Medulla oblongata (tissue), 1 donor: Measurements from ENCODE around the gene PIGH.
"Not testable (repeated sequence)": the region's sequence is repeated elsewhere in the genome, so short reads cannot be mapped to it uniquely, and the experiment has no call there.

Experiments used
- DNase-seq: peaks from one replicate; pipeline ENCODE4 v3.0.0-alpha.2; 2015; ENCODE audit errors: extremely low spot score

The PIGH gene, protein sequence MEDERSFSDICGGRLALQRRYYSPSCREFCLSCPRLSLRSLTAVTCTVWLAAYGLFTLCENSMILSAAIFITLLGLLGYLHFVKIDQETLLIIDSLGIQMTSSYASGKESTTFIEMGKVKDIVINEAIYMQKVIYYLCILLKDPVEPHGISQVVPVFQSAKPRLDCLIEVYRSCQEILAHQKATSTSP

DNA sequence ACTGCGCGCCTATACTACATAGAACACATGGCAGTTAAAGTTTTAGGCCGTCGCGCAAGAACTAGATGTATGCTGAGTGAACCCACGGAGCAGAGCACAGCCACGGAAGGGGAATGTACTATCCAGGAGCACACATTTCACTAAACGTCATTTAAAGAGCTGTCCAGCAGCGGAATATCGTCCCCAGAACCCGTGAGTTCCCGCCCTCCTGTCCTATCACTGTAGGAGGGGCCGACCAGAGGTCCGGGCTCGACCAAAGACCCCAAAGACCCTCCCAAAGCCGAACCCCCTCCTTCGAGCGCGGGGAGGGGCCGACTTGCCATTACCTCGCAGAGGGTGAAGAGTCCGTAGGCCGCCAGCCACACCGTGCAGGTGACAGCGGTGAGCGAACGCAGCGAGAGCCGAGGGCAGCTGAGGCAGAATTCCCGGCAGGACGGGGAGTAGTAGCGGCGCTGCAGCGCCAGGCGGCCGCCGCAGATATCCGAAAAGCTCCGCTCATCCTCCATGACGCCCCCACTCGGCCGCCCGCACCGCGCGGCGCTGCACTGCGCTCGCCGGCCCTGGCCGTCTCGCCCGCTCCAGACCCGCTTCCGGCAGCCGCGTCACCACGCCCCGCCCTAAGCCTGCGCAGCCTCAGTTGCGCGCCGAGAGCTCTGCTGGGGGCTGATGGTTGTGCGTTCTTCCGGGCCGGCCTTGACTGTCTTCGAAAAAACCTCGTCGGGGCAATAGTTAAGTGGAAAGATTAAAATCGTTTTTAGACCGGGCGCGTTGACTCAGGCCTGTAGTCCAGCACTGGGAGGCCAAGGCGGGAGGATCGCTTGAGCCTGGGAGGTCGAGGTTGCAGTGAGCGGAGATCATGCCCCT, at the start of gene PIGH:
TSS of gene PIGH (minus strand) at position 571 of the 864 bp plus-strand sequence. CDS start at position 506, 65 bp downstream.
- peak; percentile 92 for DNase-seq

DNA sequence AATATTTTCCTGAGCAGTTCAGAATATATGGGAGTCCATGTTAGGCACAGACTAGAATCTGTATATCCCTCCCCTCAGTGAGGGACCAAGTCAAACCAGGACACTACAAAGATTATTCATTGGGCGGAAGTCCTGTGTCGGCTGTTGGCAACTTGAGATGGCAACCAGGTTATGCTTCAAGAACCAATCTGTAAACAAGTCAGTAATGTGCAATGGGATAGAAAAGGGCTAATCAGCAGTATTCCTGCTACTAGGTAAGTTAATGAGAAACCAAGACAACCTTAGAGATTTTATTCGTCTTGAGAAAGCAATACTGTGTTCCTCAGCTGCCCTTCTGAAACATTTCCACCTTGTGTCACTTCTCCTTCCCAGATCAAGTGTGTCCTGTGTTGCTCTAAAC, 46.1 kb upstream of the PIGH start:
- DNase-seq: no peak

DNA sequence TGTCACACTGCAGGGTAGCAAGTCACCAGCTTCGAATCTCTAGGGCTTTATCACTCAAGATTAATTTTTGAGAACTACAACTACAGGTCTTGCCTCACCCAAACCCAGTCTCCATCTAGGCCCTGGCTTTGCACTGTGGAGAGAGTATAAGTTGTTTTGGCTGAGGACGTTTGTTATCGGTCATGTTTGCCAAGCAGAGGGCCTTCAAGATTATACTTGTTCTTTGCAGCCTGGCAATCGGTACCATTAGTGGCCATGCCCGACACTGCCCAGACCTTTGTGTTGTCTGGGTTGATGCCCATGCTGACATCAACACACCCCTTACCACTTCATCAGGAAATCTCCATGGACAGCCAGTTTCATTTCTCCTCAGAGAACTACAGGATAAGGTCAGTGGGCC, 45.3 kb upstream of the PIGH start:
- DNase-seq: no peak

DNA sequence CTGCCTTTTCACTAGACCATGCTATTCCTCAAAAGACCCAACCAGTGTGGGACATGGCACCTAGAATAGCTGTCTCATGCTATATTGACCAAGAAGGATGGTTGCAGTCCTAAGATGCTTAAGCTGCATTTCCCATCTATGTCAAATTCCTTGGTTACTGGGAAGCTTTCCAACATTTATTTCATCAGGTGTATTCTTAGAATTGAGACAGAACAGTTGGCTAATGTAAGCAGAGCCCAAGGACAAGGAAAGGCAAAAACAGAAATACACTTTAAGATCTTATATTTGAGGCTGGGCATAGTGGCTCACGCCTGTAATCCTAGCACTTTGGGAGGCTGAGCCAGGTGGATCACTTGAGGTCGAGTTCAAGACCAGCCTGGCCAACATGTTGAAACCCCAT, 44.4 kb upstream of the PIGH start:
- DNase-seq: no peak

DNA sequence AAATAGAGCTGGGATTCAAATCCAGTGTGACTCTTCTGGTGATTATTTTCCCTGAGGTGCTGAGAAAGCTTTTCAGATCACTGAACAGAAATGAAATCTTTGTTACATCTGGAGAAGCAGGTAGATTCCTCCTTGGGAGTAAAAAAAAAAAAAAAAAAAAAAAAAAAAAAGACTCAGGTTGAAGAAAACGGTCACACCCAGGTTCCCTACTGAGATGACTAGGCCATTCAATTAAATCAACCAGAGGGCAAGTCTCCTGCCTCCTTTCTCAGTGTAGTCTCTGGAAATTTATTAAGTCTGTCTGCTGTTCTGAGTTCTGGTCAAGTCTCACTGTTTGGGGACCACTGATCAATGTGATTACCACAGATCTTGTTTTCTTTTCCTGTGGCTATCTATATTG, 43.6 kb upstream of the PIGH start:
- DNase-seq: no peak

DNA sequence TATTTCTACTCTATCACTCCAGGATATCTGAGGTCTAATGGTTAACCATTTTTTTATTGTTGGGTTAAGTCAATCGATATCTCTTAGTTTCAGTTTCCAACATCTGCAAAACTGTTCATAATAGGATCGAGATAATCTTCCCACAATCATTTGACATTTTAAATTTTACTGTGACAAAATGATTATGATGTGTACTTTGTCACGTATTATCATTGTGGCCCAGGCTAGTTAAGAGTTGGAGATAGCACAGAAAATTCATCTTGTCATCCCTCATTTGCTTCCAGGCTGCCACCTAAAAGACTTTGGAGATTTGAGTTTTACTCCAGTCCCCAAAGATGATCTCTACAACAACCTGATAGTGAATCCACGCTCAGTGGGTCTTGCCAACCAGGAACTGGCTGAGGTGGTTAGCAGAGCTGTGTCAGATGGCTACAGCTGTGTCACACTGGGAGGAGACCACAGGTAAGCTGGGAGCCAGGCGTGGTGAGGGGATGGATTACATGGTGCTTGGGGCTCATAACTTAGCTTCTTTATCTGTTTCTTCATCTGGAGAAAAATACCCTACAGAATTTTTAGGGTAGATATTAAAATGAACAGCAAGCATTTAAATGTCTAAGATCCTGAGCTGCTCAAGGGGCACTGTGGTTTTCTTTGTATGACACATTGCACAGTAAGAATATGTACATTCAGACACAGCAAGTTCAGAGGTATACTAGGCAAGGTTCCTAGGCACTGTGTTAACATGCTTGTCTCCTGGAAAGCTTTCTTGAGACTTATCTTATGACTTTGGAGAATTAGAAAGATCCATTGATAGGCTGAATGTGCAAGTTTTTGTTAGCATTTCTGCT, 42.1 kb upstream of the PIGH start:
- no peak for DNase-seq

DNA sequence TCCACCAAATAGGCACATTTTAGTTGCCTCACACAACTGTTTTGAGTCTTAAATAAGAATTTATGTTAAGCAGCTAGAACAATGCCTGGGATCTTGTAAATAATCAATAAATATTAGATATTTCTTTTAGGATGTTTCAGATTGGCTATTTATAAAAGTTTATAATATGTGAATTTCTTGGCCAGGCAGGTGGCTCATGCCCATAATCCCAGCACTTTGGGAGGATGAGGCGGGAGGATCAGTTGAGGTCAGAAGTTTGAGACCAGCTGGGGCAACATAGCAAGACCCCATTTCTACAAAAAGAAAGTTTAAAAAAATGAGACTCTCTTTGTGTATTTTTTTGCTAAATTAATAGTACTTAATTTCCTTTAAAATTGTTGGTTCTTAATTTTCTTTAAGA, 41.4 kb upstream of the PIGH start:
- no peak for DNase-seq

DNA sequence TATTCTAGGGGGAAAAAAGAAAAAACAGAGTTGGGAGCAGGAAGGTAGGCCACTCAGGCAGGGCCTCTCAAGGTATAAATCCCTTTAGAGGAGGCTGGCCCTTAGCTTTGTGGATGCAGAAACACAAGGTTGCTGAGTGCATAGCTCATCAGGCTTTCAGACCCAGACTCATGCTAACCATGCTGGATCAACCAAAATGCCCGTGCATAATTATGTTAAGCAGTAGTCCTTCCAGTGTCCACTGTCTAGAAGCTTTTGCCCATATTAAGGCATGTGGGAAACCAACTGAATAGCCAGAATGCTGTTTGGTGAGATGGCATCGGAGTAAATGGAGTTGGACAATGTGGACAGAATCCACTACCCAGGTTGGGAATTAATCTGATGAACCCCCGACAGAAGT, 38.6 kb upstream of the PIGH start:
- DNase-seq: no peak

DNA sequence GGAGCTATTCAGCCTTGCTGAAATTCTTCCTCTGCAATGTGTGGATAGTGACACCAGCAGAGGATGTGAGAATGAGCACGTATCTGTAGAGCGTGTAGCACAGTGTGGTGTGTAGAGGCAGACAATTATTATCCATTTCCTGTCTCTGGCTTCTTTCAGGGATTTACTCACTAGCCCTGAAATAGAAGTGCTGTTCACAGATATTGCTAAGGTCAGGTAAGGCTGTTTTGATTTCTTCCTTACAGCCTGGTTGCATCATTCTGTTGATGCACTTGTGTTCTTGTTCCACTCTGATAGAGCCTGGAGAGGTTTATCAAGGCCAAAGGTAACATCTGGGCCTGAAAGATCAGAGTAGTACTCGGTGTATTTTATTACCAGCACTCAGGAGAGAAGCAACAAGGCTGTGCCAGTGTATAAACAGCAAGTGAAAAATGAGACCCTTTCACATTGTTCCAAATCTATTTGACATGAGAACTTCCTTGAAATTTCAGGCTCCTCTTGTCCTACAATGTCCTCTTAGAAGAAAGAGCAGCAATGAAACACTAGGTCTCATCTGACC, 36.4 kb upstream of the PIGH start:
- no peak for DNase-seq

DNA sequence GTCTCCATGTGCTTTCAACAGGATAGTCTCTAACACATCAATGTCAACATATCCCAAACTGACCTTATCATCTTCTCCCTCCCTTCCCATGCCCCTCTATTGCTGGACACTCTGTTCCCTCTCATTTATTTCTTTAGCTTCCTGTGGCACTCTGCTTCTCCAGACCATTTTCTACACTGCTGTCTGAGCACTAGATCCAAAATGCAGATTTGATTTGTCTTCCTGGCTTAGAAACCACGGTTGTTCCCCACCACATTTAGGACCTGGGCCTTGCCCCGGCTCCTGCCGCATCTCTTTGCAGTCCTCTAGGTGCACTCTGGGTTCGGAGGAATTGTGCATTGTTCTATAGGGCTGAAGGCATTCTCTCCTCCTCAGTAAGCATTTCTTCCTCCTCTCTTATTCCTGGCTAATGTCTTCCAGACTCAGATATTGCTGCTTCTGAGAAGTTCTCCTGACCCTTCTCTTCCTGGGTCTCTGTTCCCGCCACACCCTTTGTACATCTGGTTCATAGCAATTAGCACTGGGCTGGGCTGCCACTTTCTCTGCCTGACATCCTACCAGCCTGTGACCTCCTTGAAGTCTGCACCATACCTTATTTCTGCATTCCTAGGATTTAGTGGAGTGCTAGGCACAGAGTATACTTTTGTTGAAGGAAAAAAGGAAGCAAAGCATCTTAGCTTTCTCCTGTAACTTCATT, 33.5 kb upstream of the PIGH start:
- no peak for DNase-seq

DNA sequence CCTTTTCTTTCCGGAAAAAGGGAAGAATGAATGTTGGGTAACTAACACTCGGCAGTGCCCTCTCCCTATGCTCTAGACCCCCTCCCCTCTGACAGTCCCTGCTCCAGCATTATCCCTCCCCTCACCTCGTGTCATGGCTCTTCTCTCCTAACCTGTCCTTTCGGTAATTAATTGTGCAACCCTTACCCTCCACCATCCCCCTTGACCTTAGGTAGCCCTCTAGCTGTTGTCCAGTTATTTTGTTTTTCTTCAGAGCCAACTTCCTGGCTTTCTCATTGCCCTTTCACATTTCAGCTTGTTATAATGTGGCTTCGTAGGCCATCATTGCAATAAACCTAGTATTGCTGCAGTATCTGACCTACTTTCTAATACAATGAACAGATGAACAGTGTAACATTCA, 30.9 kb upstream of the PIGH start:
- DNase-seq: no peak

DNA sequence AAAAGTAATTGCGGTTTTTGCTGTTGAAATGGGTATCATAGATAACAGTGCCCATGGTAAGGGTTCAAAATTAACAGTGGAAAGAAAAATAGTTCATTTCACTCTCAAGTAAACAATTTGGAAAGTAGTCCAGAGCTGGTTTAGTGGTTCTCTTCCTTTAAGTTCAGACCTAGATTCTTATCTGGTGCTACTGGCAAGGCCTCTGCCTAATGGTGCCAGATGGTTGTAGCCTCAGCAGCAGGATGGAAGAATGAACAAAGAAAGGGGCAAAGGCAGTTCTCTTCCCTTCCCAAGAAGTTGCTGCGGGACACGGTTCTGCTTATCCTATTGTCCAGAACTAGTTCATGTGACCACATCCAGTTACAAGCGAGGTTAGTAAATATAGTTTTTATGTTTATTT, 30.1 kb upstream of the PIGH start:
- DNase-seq: no peak

DNA sequence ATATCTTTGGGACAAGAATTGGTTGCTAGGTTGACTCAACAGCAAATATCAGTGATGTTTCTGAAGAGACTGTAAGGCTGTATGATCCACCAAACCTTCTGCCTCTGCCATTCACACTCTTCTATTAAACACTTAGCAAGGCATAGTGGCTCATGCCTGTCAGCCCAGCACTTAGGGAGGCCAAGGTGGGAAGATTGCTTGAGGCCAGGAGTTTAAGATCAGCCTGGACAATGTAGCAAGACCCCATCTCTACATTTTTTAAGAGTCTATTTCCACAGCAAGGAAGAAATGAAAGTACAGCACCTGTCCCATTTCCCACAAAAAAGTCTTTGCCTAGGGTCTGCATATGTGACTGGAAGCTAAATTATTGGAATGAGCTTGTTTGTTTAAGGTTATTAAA, 27.5 kb upstream of the PIGH start:
- no peak for DNase-seq

DNA sequence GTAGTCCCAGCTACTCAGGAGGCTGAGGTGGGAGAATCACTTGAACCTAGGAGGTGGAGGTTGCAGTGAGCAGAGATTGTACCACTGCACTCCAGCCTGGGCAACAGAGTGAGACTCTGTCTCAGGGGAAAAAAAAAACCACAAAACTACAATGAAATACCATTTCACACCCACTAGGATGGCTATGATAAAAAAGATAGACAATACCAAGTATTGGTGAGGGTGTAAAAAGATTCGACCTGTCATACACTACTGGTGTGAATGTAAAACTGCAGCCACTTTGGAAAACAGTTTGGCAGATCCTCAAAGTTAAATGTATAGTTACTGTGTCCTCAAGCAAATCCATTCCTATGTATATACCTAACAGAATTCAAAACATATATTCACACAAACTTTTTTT, 26.1 kb upstream of the PIGH start:
- DNase-seq: not testable (repeated sequence)

DNA sequence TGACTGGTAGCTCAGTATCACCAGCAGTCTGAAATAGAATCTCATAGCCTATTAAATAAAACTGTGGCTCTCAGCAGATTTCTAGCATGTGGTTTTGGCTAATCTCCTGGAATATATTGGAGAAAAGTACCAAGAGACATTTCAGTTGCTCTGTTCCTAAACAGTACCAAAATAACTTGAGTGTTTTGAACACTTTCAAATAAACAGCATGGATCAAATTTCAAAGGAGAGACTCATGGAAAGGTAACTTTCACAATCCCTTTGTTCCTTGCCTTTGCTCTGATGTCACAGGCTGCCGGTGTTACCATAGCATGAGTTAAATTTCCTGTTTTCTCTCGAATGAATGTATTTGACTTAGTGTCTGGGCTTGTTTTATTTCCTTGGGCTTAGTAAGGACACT, 23.0 kb upstream of the PIGH start:
- DNase-seq: peak; percentile 13

DNA sequence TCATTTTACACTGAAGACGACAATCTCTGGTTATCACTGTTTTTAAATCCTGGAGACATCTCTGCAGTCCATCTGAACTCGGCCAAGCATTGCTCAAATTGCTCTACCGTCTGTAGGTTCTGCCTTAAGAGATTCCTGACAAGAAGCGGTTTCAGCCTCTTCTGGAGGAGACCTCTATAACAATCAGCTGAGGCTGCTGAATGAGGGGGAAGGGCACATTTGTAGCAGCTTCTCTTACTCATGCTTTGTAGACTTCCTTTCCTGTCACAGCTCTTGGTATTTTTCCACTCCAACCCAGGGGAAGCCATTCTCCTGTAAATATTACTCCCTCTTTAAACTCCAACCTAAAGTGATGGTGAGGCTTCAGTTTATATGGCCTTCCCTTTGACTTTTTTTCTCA, 22.6 kb upstream of the PIGH start:
- DNase-seq: peak; percentile 62

DNA sequence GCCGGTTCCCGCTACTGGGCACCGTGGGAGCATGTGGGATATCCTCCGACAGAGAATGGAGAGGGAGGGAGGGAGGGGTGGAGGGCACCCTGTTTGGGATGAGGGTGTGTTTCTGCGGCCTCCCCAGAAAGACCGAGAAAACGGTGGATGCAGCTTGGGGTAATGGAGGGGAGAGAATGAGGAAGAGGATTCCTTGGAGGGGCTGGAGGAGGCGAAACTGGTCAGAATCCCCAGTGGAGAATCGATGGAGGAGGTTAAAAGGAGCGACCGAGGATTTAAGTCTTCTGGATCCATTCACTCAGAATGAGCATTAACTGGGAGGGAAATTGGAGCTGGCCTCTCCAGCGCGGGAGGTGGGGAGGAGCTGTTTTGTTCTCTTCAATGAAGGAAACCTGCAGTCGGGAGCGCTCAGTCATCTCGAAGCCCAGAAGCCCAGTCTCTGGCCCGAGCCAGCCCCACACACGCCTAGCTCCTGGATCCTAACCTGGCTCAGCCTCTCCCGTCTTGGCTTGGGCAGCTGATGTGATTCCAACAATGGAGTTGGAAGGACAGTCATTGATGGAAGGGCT, 20.2 kb upstream of the PIGH start:
- DNase-seq: peak; percentile 30

DNA sequence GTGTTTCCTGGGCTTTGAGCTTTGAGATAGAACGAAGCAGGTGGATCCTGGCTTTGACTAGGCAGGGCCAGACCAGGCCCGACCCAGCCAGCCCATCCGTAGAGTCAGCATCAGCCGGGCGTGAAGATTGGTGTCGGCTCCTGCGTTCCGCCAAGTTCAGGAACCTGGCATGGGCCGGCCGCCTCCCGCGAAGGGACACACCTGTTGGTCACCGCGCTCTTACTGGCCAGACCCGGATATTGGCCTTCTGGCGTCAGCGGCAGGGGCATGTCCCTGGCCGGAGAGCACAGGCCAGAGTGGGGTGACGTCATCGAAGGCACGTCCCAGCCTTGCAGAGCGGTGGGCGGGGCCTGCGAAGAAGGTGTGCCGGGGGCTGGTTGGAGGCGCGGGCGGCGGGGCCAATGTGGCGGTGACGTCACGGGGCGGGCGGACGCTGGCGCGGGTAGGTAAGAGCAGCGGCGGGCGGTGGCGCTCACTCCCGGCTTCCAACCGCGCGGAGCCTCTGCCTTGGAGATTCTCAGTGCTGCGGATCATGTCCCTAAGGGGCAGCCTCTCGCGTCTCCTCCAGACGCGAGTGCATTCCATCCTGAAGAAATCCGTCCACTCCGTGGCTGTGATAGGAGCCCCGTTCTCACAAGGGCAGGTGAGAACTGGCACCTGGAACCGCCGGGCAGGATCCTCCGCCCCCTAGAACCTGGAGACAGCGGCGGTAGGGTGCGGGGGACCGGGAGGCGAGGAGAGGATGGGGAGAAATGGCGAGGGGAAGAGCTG, 19.6 kb upstream of the PIGH start, which contains the start of gene ARG2:
TSS of gene ARG2 (plus strand) at position 475 of the 771 bp plus-strand sequence. CDS start at position 533, 58 bp downstream.
- peak; percentile 96 for DNase-seq

DNA sequence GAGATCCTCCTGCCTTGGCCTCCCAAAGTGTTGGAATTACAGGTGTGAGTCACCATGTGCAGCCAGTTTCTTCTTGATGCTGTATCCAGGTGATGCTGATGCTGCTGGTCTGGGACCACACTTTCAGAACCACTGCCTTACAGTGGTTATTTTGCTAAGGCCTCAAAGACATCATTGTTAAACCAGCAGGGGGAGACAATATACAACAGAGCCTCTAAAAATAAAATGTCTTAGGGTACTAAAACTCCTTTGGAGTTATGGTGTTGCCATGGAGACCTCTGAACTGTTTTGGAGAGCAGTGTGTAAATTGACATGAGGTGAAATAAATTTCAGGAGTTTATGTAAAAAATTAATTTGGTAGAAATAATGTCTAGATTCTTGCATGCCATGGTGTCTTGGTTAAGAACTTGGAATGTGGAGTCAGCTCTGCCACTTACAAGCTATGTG, 18.6 kb upstream of the PIGH start:
- DNase-seq: peak; percentile 82

DNA sequence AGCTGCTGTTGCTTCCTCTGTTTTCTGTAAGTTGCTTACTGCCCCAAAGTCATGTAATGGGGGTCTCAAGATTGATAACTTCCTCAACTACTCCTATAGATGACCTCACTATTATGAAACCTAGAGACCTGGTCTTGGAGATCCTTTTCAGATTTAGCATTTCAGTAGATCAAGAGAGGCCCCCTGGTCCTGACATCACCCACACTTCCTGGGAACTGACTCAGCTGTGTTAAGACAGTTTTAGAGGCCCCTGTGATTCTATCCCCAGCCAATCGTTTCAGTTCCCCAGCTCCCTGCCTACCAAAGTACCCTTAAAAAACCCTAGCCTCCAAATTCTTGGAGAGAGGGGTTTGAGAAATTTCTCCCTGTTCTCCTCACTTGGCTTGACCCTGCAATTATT, 10.4 kb upstream of the PIGH start:
- DNase-seq: no peak
